ENCODE results near the gene LIFR.
A peak's percentile ranks its signal among the peaks of the same experiment; 100 is the strongest.

LIFR gene

GRCh38 chr5:38465702-38466423, 90.6 kb downstream of the LIFR start:
- no peak overlapping the region for H3K4me3 ChIP-seq (ENCODE audit: control insufficient read depth, low read depth, low read length)
- TF ChIP-seq, protein P1, sequence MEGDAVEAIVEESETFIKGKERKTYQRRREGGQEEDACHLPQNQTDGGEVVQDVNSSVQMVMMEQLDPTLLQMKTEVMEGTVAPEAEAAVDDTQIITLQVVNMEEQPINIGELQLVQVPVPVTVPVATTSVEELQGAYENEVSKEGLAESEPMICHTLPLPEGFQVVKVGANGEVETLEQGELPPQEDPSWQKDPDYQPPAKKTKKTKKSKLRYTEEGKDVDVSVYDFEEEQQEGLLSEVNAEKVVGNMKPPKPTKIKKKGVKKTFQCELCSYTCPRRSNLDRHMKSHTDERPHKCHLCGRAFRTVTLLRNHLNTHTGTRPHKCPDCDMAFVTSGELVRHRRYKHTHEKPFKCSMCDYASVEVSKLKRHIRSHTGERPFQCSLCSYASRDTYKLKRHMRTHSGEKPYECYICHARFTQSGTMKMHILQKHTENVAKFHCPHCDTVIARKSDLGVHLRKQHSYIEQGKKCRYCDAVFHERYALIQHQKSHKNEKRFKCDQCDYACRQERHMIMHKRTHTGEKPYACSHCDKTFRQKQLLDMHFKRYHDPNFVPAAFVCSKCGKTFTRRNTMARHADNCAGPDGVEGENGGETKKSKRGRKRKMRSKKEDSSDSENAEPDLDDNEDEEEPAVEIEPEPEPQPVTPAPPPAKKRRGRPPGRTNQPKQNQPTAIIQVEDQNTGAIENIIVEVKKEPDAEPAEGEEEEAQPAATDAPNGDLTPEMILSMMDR (conservative IDR thresholded peaks at IDR 0.05; ENCODE audit: control insufficient read depth, insufficient read depth, low read depth, low read length): no peak
- DNase-seq (ENCODE audit: low read depth): no peak

GRCh38 chr5:38465061-38465460, 91.4 kb downstream of the LIFR start:
- DNase-seq (ENCODE audit: low read depth): peak; percentile 92
- no peak overlapping the region for H3K4me3 ChIP-seq (ENCODE audit: control insufficient read depth, low read depth, low read length)
- TF ChIP-seq, protein P1 (conservative IDR thresholded peaks at IDR 0.05; ENCODE audit: control insufficient read depth, insufficient read depth, low read depth, low read length): no peak

GRCh38 chr5:38463634-38464521, 92.6 kb downstream of the LIFR start:
- peak; percentile 96 for DNase-seq (ENCODE audit: low read depth)
- TF ChIP-seq, protein P1 (conservative IDR thresholded peaks at IDR 0.05; ENCODE audit: control insufficient read depth, insufficient read depth, low read depth, low read length): no peak
- H3K4me3 ChIP-seq (ENCODE audit: control insufficient read depth, low read depth, low read length): no peak overlapping the region

DNA sequence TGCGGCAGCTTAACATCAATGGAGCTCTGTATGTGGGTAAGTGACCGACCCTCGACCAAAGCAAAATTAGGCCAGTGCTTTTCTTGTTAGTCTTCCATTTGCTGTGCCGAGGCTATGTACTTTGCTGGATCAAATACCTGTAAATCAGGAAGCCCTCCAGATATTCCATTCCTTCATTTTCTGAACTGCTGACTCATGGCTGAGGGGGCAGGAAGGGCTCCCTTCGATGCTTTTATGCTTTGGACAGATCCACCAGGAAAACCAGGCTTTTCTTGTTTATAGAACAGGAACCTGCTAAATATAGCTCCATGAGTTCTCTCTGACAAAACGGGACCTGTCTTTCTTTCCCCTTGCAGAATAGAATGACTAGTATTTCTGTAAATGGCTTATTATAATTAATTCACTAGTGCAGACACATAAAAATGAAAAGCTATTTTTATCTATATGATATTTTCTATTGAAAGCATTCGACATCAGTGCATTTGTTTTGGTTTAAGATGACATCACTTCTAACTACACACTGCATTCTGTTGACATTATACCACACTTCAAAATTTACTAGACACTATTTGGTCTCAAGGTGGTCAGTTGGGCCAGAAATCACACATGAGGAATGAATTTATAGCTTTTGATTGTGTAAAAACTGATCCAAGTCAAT, 93.3 kb downstream of the LIFR start:
- no peak for DNase-seq (ENCODE audit: low read depth)
- TF ChIP-seq, protein P1 (conservative IDR thresholded peaks at IDR 0.05; ENCODE audit: control insufficient read depth, insufficient read depth, low read depth, low read length): no peak
- no peak overlapping the region for H3K4me3 ChIP-seq (ENCODE audit: control insufficient read depth, low read depth, low read length)

- no peak overlapping the region for H3K4me3 ChIP-seq (ENCODE audit: control insufficient read depth, low read depth, low read length)
- TF ChIP-seq, protein P1 (conservative IDR thresholded peaks at IDR 0.05; ENCODE audit: control insufficient read depth, insufficient read depth, low read depth, low read length): no peak
- DNase-seq (ENCODE audit: low read depth): no peak
Measured at GRCh38 chr5:38458174-38458573, 98.3 kb downstream of the LIFR start.

- H3K4me3 ChIP-seq (ENCODE audit: control insufficient read depth, low read depth, low read length): no peak overlapping the region
- TF ChIP-seq, protein P1 (conservative IDR thresholded peaks at IDR 0.05; ENCODE audit: control insufficient read depth, insufficient read depth, low read depth, low read length): no peak
- DNase-seq (ENCODE audit: low read depth): peak; percentile 62
Measured at GRCh38 chr5:38456657-38457399, 99.6 kb downstream of the LIFR start.
